SH-SY5Y (cell line): ENCODE measurements around the gene SEPSECS.

ENCODE experiments used
- GATA2 ChIP-seq: IDR thresholded peaks from 2 replicates; pipeline ENCODE4 v1.6.1; 2011; ENCODE audit warnings: mild to moderate bottlenecking, low read depth, low read length
- GATA3 ChIP-seq: IDR thresholded peaks from 2 replicates; pipeline ENCODE4 v1.6.1; 2011; ENCODE audit warnings: low read depth, mild to moderate bottlenecking, low read length, moderate library complexity

SEPSECS gene

DNA sequence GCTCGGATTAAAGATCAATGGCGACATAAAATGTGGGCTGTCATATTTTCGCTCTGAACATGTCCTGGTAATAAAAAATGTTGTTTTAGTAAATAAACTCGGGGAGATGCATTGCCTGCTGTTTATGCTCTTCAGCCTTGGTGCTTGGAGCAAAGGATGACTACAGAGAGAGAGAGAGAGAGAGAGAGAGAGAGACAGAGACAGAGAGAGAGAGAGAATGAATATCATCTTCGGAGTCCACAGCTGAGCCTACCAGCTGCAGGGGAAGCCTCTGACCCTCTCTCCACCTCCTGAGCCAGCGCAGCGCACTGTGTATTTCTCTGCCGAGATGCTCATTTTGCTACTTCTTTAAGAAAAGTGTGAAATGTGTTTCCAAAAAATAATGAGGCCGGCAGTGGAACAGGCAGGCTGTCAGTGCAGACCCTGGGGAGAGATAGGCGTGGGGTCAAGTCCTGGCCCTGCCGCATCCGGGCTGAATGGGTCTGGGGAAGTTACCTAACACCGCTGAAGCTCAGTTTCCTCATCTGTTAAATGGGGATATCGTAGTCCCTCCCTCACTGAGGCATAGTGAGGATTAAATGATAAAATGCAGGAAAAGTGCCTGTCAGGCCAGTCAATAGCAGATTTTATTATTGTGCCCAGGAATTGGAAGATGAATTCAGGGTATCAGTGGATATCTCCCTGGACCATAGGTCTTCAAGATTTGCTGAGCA lies 71.0 kb downstream of the SEPSECS start:
- TF ChIP-seq GATA3 (no peak), GATA2 (no peak)

DNA sequence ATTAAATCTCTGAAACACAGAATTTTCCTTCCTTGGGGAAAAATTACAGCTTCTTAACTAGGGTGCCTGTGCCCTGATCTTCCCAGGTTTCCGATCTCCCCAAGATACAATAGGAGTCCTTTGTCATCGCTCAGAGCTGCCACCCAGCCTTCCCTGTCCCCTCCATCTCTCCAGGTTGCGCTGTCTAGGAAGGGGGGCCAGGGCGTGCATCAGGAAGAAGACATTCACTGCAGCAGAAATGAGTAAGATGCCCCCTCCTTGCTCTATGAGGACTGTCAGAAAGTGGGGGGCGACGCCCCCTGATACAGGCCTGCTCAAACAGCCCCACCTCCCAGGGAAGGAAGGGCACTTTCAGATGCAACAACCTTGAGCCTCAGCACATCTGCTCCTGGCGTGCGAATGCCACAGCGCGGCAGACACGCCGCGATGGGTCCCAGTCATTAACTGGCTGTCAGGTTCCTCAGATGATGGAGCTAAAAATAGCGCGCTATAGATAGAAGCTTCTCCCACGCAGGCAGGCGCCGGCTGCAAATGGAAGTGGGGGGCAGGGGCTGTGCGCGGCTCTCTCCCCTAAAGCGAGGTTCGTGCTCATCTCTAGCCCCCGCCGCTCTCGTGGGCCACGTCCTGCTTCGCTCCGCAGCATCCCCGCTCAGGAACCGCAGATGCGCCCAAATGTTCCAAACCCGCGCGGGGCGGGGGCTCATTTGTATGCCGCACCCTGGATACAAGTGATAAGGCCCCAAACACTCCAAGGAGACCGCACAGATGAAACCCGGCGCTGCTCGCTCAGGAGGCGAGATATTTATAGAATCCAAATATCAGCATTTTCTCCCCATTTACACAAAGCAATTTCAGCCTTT lies 71.9 kb downstream of the SEPSECS start:
- no peak for TF ChIP-seq GATA3
- no peak for TF ChIP-seq GATA2

GRCh38 chr4:25085671-25086070 lies 74.6 kb downstream of the SEPSECS start:
- TF ChIP-seq GATA2 (no peak), GATA3 (no peak)

DNA sequence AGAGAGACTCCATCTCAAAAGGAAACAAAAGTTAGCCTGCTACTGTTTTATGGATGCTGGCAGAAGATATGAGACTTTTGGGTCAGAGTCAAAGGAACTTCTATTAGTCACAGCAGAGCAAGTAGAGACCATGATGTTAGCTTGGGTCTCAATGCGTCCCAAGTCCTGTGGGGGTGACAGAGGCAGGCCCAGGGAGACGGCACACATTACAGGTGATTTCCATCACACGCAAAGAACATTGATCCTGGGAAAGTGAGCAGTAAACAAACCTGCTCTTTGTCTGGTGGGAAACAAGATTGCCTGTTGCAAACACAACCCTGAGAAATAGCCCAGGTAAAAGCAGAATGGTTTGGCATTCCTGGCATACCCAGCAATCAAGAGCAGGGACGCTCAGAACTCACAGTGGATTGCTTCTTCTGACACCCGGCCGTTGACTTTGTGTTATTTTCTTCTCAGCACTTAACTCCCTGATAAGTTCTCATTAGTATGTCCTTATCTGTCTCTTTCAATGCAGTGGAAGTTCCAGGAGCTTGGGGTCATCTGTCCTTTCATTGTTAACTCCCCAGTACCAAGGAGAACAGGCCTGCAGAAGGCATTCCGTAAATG lies 78.3 kb downstream of the SEPSECS start:
- no peak for TF ChIP-seq GATA3
- TF ChIP-seq GATA2: no peak

DNA sequence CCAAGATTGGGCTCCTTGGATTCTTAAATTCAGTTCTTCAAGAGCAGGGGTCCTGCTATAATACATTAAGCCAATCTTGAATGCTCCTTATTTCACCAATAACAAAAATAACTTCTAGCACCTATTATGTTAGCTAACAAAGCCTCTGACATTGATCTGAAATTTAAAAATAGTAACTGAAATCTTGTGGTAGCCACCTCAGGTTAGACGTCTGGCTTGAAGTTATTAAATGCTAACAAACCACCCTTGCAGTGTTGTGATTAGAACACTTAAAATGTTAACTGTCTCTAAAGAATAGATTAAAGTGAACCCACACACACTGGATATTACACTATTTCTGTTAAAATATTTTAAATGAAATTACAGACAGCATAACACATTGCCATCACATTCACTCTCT lies 79.7 kb downstream of the SEPSECS start:
- no peak for TF ChIP-seq GATA2
- TF ChIP-seq GATA3: no peak

DNA sequence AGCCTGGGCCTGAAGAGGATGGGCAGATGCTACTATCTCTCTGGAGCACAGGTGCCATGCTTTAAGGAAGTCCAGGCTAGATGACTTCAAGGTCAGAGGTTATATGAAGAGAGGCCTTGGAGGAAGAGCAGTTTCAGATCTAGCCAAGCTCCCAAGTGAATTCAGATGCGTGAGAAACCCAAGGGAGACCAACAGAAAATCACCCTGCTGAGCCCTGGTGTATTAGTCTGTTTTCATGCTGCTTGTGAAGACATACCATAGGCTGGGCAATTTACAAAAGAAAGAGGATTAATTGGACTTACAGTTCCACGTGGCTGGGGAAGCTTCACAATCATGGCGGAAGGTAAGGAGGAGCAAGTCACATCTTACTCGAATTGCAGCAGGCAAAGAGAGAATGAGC lies 81.7 kb downstream of the SEPSECS start:
- TF ChIP-seq GATA2 (no peak), GATA3 (no peak)

- TF ChIP-seq GATA3: no peak
- no peak for TF ChIP-seq GATA2
Observed at GRCh38 chr4:25076625-25077398, 83.4 kb downstream of the SEPSECS start.

- TF ChIP-seq GATA3 (no peak), GATA2 (no peak)
Observed at GRCh38 chr4:25075851-25076250, 84.4 kb downstream of the SEPSECS start.

DNA sequence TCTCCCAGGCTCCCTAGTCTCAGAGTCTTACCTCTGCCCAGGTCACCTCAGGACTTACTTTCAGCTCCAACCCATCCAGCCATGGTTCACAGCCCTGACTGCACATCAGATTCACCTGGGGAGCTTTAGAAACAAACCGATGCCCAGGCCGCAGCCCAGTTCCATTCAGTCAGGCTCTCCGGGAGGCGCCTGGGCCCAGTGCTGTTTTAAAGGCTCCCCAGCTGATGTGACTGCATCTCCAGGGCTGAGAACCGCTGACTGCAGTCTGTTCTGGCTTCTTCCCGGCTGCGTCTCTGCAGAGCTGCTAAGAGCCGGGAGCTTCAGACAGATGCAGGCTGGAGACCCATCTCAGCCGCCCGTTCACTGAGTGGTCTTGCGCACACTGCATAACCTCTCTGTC lies 85.1 kb downstream of the SEPSECS start:
- TF ChIP-seq GATA2: no peak
- TF ChIP-seq GATA3: no peak

DNA sequence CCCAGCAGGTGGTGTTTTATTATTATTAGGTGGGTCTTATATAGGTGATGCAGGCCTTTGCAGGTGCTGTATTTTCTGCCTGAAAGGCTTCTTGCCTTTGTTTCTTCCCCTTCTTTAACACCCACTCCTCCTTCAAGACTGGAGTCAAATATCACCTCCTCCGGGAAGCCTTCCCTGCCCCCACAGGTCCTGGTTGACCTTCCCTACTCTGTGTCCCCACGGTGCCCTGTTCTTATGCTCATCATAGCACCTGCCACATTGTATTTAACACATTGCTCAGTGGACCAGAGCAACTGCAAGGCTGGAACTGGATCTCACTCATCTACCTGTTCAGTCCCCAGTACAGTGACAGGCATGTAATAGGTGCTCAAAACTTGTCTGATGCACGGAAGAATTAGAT lies 89.7 kb downstream of the SEPSECS start:
- no peak for TF ChIP-seq GATA2
- TF ChIP-seq GATA3: no peak
